Measurements from ENCODE around the gene SNAPIN.

- TF ChIP-seq, protein P1, sequence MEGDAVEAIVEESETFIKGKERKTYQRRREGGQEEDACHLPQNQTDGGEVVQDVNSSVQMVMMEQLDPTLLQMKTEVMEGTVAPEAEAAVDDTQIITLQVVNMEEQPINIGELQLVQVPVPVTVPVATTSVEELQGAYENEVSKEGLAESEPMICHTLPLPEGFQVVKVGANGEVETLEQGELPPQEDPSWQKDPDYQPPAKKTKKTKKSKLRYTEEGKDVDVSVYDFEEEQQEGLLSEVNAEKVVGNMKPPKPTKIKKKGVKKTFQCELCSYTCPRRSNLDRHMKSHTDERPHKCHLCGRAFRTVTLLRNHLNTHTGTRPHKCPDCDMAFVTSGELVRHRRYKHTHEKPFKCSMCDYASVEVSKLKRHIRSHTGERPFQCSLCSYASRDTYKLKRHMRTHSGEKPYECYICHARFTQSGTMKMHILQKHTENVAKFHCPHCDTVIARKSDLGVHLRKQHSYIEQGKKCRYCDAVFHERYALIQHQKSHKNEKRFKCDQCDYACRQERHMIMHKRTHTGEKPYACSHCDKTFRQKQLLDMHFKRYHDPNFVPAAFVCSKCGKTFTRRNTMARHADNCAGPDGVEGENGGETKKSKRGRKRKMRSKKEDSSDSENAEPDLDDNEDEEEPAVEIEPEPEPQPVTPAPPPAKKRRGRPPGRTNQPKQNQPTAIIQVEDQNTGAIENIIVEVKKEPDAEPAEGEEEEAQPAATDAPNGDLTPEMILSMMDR (conservative IDR thresholded peaks at IDR 0.05; ENCODE audit: low read depth, low read length): no peak
- TF ChIP-seq EZH2 (IDR thresholded peaks at IDR 0.05; ENCODE audit: low read length, unreplicated experiment): no peak
Measured at GRCh38 chr1:153673511-153673910, 15.0 kb downstream of the SNAPIN start.

All from PC-3 (cell line).